ENCODE measurements around the gene PEX1.
"Not testable (repeated sequence)": the region's sequence is repeated elsewhere in the genome, so short reads cannot be mapped to it uniquely, and the experiment has no call there.

The PEX1 gene

DNA sequence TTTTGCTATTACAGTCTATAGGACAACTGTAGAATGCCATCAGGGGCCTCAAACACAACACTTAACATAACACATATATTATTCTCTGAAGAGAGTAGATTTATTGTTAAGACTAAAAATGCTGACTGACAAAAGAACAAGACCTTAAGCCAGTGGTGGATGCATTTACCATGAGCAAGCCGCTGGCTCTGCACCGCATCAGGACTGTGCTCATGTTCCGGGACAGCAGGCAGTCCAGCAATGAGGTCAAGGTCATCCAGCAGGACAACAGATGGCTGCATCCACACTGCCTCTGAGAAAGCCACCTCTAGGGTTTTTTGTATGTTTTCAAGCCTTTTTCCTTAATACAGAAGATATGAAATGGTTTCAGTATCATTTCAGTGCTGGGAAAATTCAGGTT lies 23.8 kb downstream of the PEX1 start:
- no peak for DNase-seq (ENCODE audit: low read depth in 2 of 2)

DNA sequence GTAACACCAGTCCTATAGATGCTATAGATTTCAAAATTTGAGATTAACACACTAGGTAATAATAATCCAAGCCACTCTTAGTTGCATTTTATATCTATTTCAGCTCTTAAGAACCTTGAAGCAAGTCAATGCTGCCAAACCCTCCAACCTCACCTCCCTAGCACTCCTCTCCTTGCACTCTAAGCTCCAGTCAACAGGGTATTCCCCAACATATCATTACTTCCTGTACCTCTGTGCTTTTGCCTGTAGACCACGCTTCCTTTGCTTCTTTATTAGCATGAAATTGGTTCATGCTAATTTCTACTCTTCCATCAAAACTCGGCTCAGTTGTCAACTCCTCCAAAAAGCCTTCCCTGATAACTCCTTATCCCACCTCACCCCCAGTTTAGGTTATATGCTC lies 24.6 kb downstream of the PEX1 start:
- DNase-seq (ENCODE audit: low read depth in 2 of 2), result no peak

DNA sequence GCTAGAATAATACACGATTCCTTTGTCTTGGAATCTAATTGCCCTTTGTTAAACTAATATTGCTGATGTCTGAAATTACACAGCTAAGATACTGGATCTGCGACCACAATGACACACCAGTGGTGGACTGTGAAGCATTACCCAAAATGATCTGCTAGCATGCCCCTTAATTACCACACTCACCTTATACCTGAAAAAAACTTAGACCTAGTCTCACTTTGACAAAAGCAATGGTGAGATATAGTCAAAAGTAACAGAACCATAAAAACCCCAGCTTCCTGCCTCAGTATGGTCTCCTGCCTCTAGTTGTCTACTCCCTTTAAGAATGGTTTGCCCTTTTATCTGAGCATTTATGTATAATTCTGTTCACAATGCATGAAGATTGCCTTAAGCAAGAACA lies 29.8 kb downstream of the PEX1 start:
- DNase-seq (ENCODE audit: low read depth in 2 of 2), result no peak

DNA sequence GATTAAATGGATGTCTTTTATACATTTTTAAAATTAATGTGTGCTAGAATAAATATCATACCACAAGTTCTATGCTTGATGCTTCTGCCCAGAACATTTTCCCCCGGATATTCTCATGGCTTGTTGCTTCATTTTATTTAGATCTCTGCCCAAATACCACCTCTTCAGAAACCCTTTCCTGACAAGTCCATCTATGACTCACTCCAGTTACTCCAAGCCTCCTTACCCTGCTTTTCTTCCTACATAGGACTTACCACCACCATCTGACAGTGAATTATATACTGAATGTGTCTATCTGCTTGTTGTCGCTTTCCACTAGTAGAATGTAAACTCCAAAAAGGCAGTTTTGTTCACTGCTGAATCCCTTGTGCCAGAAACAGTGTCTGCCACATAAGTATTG lies 31.4 kb downstream of the PEX1 start:
- no peak for DNase-seq (ENCODE audit: low read depth in 2 of 2)

DNA sequence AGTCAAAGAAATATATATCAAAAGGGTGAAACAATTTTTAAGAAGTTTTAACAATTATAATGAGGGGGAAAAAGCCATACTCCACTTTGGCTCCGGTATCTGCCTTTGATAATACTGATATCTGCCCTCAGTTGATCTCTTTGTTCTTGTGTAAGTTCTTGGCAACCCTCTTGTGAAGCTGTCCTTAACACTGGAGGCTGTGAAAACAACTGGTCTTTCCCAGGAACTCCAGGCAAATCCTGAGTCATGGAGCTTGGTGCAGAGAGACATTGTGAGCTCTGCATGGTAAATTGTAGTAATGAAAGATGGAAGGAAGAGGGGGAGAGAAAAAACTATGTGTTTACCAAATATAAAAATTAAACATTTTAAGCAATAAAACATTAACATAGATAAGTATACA lies 38.7 kb downstream of the PEX1 start:
- no peak for DNase-seq (ENCODE audit: low read depth in 2 of 2)

DNA sequence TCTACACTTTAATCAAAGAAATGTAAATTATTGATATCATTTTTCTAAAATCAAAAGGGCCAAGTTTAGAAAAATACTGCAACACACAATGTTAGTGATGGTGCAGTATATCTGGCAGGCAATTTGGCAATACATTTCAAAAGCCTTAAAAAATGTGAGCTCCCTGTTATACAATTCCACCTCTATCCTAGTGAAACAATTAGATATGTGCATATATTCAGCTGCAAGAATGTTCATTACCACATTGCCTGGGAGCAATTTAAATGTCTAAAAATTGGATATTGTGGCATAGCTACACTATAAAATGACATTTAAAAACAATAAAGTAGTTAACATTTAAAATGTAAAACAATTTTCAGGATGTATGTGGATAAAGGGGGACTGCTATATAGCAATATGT lies 40.5 kb downstream of the PEX1 start:
- DNase-seq (ENCODE audit: low read depth in 2 of 2), result no peak

DNA sequence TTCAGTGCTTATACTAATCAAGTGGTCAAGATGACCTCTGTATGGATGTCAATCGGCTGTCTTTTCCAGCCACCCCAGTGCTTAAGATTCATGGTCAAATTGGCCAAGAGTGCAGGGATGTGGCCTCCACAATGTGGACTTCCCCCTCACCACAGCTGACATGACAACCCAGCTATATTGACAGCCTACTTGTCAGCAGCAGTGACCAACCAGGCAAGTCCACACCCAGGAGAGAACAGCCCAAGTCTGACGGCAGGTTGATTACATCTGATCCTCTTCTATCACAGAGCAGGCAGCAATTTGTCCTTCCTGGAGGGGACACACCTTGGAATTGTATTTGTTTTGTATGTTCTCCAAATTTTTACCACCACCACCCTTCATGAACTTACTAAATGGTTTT lies 42.3 kb downstream of the PEX1 start:
- DNase-seq (ENCODE audit: low read depth in 2 of 2), result no peak

DNA sequence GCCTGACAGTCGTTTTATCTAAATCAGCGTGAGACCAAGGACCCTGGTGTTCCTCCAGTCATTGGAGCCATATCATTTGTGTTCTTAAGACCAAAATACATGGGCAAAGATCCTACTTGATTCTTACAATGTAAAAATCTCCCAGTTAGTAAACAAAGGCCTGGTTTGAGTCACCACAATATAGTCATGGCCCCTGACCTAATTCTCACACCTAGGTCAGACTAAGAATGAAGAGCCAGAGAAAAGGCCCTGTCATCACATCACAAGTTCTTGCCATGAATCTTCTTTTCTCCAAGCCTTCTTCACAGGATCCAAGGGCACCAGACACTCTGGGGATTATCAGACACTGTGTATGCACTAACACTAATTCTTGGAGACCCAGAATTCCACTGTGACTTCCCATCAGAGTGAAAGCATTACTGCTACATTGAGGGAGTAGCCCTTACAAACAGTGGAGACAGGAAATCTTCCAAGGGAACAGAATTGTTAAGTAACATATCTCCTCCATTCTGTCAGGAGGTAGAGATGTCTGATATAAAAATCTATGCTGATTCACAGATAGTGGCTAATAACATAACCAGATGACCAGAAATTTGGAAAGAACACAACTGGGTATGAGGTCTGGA lies 42.9 kb downstream of the PEX1 start:
- DNase-seq (ENCODE audit: low read depth in 2 of 2), result no peak

DNA sequence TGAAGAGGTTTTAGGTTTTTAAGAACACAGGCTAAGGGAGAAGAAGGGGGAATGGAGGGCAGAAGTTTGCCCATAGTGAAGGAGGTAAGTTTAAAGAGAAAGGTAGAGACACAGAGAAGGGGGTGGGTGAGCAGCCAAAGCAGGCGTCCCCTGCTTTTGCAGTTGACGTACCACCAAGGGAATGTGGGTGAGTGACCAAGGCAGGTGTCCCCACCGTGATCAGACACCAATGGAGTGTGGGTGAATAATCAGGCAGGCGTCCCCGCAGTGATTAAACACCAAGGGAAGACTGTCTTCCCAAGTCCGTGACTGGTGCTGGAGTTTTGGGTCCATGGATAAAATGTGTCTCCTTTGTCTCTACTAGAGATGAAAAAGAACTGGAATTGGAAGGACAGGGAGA lies 44.1 kb downstream of the PEX1 start:
- not testable (repeated sequence) for DNase-seq (ENCODE audit: low read depth in 2 of 2)

DNA sequence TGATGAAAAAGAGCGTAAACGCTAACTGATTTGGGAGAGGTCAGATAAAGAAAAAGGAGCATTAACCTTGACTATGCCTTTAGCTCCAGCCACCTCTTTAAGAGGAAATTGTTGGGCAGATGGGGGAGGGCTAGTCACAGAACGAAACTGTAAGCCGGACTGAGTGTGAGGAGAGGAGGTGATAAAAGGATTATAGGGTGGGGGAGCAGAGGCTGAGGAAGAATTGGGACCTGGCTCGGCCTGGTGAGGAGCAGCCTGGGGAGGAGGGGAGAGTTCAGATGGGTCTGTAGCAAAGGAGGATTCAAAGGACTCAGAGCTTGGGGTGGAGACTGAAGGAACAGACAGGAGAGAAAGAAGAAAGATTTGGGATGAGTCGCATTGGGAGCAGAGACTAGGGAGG lies 44.7 kb downstream of the PEX1 start:
- DNase-seq (ENCODE audit: low read depth in 2 of 2), result not testable (repeated sequence)

DNA sequence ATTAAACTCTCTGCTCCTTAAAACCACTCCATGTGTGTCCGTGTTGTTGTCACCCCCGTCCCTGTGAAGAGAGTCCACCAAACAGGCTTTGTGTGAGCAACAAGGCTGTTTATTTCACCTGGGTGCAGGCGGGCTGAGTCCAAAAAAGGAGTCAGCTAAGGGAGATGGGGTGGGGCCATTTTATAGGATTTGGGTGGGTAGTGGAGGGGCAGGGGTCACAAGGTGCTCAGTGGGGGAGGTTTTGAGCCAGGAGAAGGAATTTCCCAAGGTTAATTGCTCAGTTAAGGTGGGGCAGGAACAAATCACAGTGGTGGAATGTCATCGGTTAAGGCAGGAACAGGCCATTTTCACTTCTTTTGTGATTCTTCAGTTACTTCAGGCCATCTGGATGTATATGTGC lies 49.2 kb downstream of the PEX1 start:
- DNase-seq (ENCODE audit: low read depth in 2 of 2), result not testable (repeated sequence)

DNA sequence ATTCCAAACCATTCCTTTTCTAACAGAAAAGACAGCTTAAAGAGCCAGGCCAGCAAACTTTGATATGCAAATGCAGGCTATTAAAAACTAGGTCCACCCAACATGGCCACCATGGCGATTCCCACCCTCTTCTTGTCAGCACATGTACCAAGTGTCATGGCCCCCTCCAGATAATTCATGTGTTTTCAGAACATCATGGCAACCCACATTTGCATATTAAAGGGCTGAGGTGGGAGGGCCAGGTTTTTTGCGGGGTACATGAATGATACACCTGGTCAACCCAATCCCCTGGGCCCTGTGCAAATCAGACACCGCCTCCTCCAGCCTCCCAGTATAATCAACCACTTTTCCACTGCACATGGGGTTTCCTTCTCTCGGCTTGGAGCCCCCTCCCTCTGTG lies 49.6 kb downstream of the PEX1 start:
- DNase-seq (ENCODE audit: low read depth in 2 of 2), result no peak

DNA sequence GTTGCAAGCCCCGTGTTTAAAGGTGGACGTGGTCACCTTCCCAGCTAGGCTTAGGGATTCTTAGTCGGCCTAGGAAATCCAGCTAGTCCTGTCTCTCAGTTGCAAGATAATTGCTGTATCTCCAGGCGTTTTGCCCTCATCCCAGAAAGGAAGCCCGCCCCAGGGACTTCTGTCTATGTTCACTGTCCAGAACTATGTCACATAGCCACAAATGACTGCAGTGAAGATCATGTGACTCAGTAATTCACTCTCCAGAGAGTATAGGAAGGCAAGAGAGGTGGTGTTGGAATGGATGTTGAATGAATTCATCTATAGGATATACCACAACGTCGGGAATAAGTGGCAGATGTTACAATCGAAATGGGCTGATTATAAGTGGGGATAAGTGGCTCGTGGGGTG lies 50.2 kb downstream of the PEX1 start:
- DNase-seq (ENCODE audit: low read depth in 2 of 2), result no peak

DNA sequence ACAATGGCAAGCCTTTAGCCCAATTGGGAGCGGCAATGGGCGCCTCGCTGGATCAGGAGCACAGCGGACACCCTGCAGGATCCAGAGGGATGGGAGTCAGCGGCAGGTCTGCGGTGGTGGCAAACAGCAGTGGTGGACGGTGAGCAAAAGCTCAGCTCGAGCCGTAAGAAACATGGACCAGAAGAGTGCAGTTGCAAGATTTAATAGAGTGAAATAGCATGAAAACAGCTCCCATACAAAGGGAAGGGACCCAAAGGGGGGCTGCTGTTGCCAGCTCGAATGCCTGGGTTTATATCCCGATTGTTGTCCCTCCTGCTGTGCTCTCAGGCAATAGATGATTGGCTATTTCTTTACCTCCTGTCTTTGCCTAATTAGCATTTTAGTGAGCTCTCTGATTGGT lies 50.6 kb downstream of the PEX1 start, which contains the start of gene ERVW-1:
Gene ERVW-1, minus strand, starts transcription at position 266 of the 400 bp plus-strand sequence. CDS start 7,565 bp downstream, outside the sequence.
- not testable (repeated sequence) for DNase-seq (ENCODE audit: low read depth in 2 of 2)

DNA sequence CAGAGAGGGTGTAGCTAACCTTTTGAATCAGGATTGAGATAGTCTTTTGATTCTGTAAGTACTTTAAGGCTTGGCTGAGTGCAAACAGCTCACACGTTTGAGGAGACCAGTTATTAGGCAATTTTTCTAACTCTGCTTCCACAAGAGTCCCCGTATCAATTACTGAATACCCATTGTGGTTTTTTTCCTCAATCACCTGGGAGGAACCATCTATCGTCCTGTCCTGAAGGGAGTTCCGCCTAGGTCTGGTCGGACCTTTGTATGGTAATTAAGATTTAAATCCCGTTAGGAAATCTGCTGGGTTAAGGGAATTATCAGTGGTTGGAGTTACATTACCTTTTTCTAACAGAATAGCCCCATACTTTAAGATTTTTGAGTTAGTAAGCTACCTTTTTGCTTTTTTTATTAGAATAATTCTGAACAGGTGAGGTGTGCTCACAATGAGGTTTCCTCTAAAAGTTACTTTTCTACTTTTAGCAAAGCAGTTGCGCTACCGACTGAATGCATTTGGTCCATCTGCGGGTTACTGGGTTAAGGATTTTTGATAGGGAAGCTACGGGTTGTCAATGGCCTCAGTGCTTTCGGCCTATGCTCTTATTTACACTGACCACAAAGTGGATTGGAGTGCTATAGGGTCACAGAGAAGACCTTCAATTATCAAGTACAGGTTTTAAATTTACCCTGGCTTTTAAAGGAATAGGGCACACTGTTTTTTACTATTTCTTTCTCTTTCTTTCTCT lies 52.3 kb downstream of the PEX1 start:
- not testable (repeated sequence) for DNase-seq (ENCODE audit: low read depth in 2 of 2)

DNA sequence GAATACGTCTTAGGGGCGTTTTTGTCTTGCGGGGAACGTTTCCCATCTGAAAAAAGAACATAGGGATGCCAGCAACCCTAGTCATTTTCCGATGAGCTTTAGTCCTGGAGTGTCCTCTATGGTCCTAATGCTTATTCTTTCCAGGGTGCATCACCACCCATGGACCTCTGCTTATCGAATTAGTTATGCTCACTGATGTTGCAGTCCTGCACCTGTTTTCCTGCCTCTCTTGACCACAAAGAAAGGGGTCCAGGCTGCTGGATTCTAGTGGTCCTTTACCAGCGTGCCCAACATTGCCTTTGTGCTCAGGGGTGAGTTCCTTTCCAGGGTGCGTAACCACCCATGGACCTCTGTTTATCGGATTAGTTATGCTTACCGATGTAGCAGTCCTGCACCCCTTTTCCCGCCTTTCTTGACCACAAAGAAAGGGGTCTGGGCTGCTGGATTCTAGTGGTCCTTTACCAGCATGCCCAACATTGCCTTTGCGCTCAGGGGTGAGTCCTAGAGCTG lies 53.0 kb downstream of the PEX1 start:
- DNase-seq (ENCODE audit: low read depth in 2 of 2), result not testable (repeated sequence)

DNA sequence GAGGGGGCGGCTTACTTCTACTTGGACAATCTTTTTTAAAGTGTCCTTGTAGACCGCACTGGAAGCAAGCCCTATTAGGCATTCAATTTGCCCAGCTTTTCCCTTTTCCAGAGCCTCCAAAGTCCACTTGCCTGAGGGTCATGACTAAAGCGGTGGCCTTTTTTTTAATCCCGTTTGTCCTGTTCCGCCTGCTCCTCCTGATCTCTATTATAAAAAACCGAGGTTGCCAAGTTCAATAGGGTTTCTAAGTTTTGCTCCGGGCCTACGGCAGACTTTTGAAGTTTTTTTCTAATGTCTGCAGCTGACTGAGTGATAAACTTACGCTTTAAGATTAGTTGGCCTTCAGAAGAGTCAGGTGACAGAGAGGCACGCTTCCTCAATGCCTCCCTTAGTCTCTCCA lies 54.3 kb downstream of the PEX1 start:
- DNase-seq (ENCODE audit: low read depth in 2 of 2), result not testable (repeated sequence)

DNA sequence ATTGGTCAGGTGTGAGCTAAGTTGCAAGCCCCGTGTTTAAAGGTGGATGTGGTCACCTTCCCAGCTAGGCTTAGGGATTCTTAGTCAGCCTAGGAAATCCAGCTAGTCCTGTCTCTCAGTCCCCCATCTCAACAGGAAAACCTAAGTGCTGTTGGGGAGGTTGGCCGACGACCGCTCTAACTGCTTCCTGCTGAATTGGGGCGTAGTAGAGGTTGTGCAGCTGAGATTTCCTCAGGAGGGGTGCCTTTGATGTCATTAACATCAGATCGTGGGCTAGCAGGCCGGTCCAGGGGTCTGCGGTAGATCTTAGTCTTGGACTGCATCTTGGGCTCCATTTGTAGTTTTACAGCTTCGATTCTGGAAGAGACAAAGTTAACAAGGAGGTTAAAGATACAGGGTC lies 59.7 kb downstream of the PEX1 start:
- not testable (repeated sequence) for DNase-seq (ENCODE audit: low read depth in 2 of 2)

DNA sequence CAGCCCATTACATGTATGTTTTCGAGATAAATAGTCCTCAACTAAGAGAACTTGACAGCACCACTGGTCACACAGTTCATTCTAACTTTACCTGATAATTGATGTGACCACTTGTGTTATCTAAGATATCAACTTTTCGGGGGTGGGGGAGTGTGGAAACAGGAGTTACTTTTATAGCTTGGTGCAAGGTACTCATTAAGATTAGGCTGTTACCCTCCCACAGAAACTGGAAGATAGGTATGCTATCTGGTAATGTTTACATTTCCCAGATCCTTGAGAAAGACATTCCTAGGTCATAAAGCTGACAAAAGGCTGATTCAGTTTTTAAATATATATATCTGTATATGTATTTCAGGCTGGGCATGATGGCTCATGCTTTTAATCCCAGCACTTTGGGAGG lies 61.6 kb downstream of the PEX1 start:
- DNase-seq (ENCODE audit: low read depth in 2 of 2), result no peak

DNA sequence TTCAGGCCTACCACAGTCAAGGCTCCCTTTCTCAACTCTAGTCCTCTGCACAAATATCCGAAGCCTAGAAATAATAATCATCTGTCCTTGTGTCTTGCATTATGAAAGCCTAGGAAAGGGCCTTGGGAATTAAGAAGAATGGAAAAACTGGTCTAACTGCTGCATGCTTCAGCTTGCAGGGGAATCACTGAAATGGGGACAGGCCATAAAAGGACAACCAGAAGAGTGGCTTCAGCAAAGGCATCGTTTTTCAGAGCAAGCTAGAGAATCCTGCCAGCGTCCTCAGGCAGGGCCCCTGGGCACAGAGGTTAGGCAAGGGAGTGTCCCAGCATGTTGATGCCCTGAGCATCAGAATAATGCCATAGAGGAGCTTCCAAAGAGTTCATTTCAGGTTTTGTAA lies 63.8 kb downstream of the PEX1 start:
- DNase-seq (ENCODE audit: low read depth in 2 of 2), result no peak

DNA sequence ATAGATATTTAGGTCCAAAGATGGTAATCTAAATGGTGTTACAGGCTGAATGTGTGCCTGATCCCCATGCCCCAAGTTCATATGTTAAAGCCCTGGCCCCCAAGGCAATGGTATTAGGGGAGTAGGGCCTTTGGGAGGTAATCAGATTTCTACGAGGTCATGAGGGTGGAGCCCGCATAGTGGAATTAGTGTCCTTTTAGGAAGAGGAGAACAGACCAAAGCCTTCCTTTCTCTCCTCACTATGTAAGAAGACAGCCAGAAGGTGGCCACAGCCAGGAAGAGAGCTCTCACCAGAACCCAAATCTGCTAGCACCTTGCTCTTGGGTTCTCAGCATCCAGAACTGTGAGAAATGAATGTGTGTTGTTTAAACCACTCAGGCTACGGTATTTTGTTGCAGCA lies 65.8 kb downstream of the PEX1 start:
- DNase-seq (ENCODE audit: low read depth in 2 of 2), result no peak

DNA sequence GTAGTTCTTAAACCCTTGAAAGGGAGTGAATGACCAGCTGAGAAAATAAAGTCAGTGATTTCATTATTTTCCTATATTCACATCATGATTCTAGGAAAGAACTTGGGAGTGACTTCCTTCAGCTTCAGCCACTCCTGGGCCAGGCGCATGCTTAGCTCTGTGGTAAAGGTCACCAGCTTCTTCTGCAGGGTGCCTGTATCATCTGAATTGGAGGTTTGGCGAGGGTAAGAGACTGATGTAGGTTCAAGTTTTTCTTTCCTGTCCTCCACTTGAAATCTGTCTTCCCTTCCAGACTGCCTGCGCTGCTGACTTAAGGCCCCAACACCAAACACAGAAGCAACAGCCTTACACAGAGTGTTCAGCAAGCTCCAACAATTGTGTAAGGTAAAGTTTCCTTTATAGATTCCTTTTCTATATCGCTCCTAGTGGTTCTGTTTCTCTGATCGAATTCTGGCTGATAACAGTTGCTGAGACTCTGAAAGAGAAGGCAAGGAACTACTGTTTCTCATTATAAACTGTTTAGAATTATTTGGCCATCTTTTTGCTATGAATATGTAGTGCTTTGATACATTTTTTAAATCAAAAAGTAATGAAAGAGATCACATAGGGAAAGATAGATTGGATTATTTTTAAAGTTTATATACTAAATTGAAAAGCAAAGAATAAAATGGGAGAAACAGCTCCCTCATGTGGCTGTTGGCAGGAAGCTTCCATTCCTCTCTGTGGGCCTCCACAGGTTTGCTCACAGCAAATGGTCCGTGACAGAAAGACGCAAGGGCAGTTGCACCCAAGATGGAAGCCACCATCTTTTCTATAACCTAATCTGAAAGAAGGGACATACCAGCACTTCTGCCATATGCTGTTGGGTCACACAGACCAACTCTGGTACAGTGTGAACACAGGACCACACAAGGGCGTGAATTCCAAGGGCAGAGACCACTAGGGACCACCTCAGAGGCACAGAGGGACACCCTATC lies 67.0 kb downstream of the PEX1 start:
- no peak for DNase-seq (ENCODE audit: low read depth in 2 of 2)
